ENCODE data around the gene COL5A1. TPM values are rescaled to one million over a fixed set of nuclear protein-coding genes. Genes with fewer than 3 reads are reported as not detected.
A peak's percentile ranks its signal among the peaks of the same experiment; 100 is the strongest.

The COL5A1 gene
- total RNA-seq, 4 donors from 2014 or later, result 4.8 to 16.5 (median 9.4) TPM

DNA sequence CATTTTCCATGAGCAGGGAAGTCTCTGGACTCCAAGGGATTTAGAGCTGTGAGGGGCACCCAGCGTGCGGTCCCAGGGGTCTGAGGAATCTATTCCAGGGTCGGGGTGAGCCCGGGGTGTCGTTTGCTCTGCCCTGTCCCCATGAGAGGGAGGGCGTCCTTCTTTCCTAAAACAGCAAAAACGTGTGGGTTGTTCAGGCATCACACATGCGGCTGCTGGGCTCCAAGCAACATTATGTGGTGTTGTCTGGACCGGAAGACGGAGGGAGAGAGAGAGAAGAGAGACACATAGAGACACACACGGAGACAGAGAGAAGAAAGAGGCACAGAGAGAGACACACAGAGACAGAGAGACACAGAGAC is 42.7 kb upstream of the COL5A1 start:
- WGBS, 2 donors, result 69 to 73% methylated on average over 11 of the region's 11 CpGs

DNA sequence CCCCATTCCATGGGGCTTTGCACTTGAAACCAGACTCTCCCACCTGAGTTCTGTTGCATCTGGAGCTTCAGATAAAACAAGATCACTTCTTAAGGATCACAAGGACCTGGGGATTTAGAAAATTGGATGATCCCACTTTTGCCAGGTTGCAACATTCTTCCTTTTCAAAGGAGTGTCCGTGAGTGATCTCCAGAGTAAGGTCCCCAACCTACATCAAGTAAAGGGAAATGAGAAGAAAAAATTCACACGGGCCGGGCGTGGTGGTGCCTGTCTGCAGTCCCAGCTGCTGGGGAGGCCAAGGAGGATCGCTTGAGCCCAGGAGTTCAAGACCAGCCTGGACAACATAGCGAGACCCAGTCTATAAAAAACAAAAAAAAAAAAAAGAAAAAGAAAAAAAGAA is 41.2 kb upstream of the COL5A1 start:
- Histone ChIP-seq H3K9me3 (no peaks in the 10 kb centered on the region), H3K27me3 (no peaks in the 10 kb centered on the region), H3K4me1 (no peaks in the 10 kb centered on the region), H3K4me3 (replicated peaks in 1 of 3) (no peak overlapping the region), H3K36me3 (no peaks in the 10 kb centered on the region), H3K27ac (no peak overlapping the region)
- intact Hi-C loops (cut with DNase I), result no loop called here
- 91 to 96% methylated on average over 6 of the region's 6 CpGs for WGBS, 2 donors
- TF ChIP-seq, protein P1, sequence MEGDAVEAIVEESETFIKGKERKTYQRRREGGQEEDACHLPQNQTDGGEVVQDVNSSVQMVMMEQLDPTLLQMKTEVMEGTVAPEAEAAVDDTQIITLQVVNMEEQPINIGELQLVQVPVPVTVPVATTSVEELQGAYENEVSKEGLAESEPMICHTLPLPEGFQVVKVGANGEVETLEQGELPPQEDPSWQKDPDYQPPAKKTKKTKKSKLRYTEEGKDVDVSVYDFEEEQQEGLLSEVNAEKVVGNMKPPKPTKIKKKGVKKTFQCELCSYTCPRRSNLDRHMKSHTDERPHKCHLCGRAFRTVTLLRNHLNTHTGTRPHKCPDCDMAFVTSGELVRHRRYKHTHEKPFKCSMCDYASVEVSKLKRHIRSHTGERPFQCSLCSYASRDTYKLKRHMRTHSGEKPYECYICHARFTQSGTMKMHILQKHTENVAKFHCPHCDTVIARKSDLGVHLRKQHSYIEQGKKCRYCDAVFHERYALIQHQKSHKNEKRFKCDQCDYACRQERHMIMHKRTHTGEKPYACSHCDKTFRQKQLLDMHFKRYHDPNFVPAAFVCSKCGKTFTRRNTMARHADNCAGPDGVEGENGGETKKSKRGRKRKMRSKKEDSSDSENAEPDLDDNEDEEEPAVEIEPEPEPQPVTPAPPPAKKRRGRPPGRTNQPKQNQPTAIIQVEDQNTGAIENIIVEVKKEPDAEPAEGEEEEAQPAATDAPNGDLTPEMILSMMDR (IDR thresholded peaks at IDR 0.05), result no peak
- no peak for TF ChIP-seq POLR2A (IDR thresholded peaks at IDR 0.05)
- no peak for DNase-seq

More for the DNA sequence above, 42.7 kb upstream of the COL5A1 start:
- Histone ChIP-seq H3K27me3 (no peaks in the 10 kb centered on the region), H3K27ac (peak overlapping the region in 1 of 3 donors; percentile 10), H3K36me3 (no peaks in the 10 kb centered on the region), H3K9me3 (no peaks in the 10 kb centered on the region), H3K4me1 (no peaks in the 10 kb centered on the region), H3K4me3 (replicated peaks in 1 of 3) (no peak overlapping the region)
- DNase-seq, result no peak
- intact Hi-C loops (cut with DNase I), result no loop called here
- TF ChIP-seq, protein P1 (IDR thresholded peaks at IDR 0.05), result no peak
- no peak for TF ChIP-seq POLR2A (IDR thresholded peaks at IDR 0.05)

DNA sequence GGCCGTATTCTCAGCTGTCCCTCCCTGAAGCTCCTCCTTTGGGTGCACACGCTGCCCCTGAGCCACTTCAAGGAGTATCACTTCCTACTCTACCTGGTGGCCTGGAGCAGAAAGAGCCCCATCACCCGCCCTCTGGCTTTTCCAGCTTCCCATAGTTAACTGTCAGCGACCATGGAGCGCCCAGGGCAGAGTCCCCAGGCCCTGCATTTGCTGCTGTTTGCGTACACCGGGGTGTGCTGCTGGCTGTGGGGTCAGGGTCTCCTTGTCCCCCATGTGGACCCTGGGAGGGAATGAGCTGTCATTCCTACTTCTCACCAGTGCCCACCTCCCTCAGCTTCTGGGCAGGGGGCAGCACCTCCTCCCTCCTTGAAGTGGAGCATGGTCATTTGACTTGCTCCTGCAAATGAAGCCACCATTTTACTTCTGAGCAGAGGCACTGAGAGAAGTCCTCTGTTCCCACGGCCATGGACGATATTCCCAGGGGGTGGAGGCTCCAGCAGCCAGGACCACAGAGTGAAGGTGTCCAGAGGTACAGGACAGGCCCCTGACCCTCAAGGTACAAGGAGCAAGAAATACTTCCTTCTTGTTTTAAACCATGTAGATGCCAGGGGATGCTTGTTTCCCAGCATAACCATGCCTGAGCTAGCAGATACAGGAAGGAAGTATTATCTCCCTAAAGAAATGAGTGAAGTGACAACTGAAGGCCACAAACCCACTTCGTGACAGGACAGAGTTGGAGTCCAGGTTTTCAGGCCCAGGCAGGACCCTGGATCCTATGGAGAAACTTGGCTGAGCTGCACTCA is 40.6 kb upstream of the COL5A1 start:
- H3K27ac ChIP-seq, result no peak overlapping the region
- WGBS, 2 donors, result 95 to 98% methylated on average over 9 to 10 of the region's 10 CpGs
- no peak overlapping the region for H3K4me3 ChIP-seq (replicated peaks in 1 of 3)
- H3K27me3 ChIP-seq, result no peaks in the 10 kb centered on the region
- H3K4me1 ChIP-seq, result no peaks in the 10 kb centered on the region
- intact Hi-C loops (cut with DNase I), result no loop called here
- no peaks in the 10 kb centered on the region for H3K9me3 ChIP-seq
- no peak for DNase-seq
- TF ChIP-seq, protein P1 (IDR thresholded peaks at IDR 0.05), result no peak
- H3K36me3 ChIP-seq, result no peaks in the 10 kb centered on the region

DNA sequence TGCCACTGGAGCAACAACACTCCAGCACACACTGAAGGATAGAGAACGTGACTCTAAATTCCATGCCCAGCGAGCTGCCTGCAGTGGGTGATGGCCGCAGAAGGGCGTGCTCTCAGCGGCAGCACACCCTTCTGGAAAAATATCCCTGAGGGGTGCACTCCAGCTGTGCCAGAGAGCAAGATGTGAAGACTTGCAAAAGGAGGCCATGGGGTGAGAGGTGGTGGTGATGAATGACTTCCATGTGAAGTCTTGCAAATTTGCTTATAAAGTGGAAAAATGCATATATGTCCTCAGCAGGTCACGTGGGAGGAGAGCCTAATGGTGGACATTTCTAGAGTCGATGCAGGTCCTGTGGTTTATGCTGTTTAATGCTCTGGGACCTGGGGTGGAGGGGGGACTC is 39.8 kb upstream of the COL5A1 start:
- TF ChIP-seq, protein P1 (IDR thresholded peaks at IDR 0.05), result no peak
- no peak for TF ChIP-seq POLR2A (IDR thresholded peaks at IDR 0.05)
- H3K4me1 ChIP-seq, result no peaks in the 10 kb centered on the region
- no peaks in the 10 kb centered on the region for H3K9me3 ChIP-seq
- no peak for DNase-seq
- intact Hi-C loops (cut with DNase I), result no loop called here
- H3K27ac ChIP-seq, result no peak overlapping the region
- no peak overlapping the region for H3K4me3 ChIP-seq (replicated peaks in 1 of 3)
- no peaks in the 10 kb centered on the region for H3K27me3 ChIP-seq
- 70 to 82% methylated on average over 7 of the region's 7 CpGs for WGBS, 2 donors
- H3K36me3 ChIP-seq, result no peaks in the 10 kb centered on the region

DNA sequence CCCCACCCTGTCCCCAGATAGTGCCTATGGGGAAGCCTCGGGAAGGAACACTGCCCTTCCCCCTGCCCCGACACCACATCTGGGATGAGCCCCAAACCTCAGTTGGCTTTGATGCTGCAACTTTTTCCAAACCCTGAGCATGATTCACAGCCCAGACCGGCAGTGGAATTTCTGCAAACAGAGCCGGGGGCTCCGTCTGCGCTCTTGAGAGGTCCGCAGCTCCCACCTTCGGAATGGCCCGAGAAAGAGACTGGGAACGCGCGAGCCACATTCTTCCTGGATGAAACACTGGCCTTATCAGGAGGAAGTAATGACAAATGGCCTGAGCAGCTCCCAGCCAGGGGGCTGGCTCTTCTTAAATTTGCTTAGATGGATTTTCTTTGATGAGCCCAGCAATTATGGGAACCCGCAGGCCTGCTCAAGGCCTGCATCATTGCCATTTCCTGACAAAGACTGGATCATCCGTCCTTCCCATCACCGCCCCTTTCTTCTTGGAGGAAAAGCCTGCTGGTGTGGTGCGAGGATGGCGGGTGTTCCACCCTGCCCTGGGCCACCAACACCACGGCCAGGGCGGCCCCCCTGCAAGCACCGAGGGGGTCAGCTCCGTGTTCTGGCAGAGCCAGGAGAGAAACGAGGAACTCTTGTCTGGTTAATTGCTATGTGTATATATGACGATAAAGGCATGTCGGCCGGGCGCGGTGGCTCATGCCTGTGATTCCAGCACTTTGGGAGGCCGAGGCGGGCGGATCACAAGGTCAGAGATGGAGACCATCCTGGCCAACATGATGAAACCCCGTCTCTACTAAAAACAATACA is 38.8 kb upstream of the COL5A1 start:
- intact Hi-C loops (cut with DNase I), result no loop called here
- no peak overlapping the region for H3K27ac ChIP-seq
- TF ChIP-seq, protein P1 (IDR thresholded peaks at IDR 0.05), result no peak
- no peak for TF ChIP-seq POLR2A (IDR thresholded peaks at IDR 0.05)
- no peaks in the 10 kb centered on the region for H3K27me3 ChIP-seq
- WGBS, 2 donors, result 74 to 84% methylated on average over 26 to 30 of the region's 31 CpGs
- no peaks in the 10 kb centered on the region for H3K4me1 ChIP-seq
- peak in 1 of 2 donors; percentile 17 for DNase-seq
- H3K36me3 ChIP-seq, result no peaks in the 10 kb centered on the region
- H3K4me3 ChIP-seq (replicated peaks in 1 of 3), result no peak overlapping the region
- no peaks in the 10 kb centered on the region for H3K9me3 ChIP-seq
